Measurements from ENCODE around the gene P3H4.

GRCh38 chr17:41772586-41773189, 39.1 kb downstream of the P3H4 start:
- TF ChIP-seq CTCF (conservative IDR thresholded peaks at IDR 0.05; ENCODE audit: low read length) (no peak), EZH2phosphoT487 (IDR thresholded peaks at IDR 0.05; ENCODE audit: borderline replicate concordance, low read depth, low read length) (no peak)

Measured in OCI-LY7 (cell line).